ENCODE data around the gene TTC21A.

The TTC21A gene

GRCh38 chr3:39157359-39157758, 49.9 kb downstream of the TTC21A start:
- Histone ChIP-seq H3K9me3 (ENCODE audit: control insufficient read depth, insufficient read depth, low read depth, low read length) (no peaks in the 10 kb centered on the region), H3K4me1 (ENCODE audit: control insufficient read depth, insufficient read depth, low read length) (no peaks in the 10 kb centered on the region; the same call in 1 of the 2 replicates), H3K36me3 (ENCODE audit: control insufficient read depth in 2 of 2, insufficient read depth in 1 of 2, low read length in 2 of 2) (no peaks in the 10 kb centered on the region), H3K27ac (ENCODE audit: extremely low read depth, low read depth, low read length) (no peak overlapping the region), H3K4me3 (ENCODE audit: low read depth, low read length) (no peak overlapping the region)
- ChIA-PET CTCF (interaction anchor here (1.2 kb wide), 1 partner anchor 131 kb away, joined by 5 read pairs; no protein-coding TSS in a partner anchor), POLR2A (no interaction called here)
- TF ChIP-seq ZFHX2 (tag by site-specific recombination; conservative IDR thresholded peaks at IDR 0.05) (no peak), ZNF548 (tag by site-specific recombination; IDR thresholded peaks at IDR 0.05) (no peak), ZNF837 (tag by site-specific recombination; IDR thresholded peaks at IDR 0.05) (no peak), GLI2 (tag by site-specific recombination; IDR thresholded peaks at IDR 0.05; ENCODE audit: borderline replicate concordance, low read depth) (no peak), ZBTB7A (tag by site-specific recombination; IDR thresholded peaks at IDR 0.05; ENCODE audit: low read depth) (no peak), ZNF610 (tag by site-specific recombination; IDR thresholded peaks at IDR 0.05; ENCODE audit: borderline replicate concordance) (no peak), ZNF623 (tag by site-specific recombination; IDR thresholded peaks at IDR 0.05) (no peak), ZNF133 (tag by site-specific recombination; IDR thresholded peaks at IDR 0.05) (no peak), ZNF423 (tag by site-specific recombination; IDR thresholded peaks at IDR 0.05) (no peak), ZNF169 (tag by site-specific recombination; IDR thresholded peaks at IDR 0.05) (no peak), ZNF660 (tag by site-specific recombination; IDR thresholded peaks at IDR 0.05) (no peak), BCL6B (tag by site-specific recombination; IDR thresholded peaks at IDR 0.05) (no peak), ZNF155 (tag by site-specific recombination; IDR thresholded peaks at IDR 0.05) (no peak)

- Histone ChIP-seq H3K4me3 (ENCODE audit: low read depth, low read length) (no peak overlapping the region), H3K27ac (ENCODE audit: extremely low read depth, low read depth, low read length) (no peak overlapping the region), H3K9me3 (ENCODE audit: control insufficient read depth, insufficient read depth, low read depth, low read length) (no peaks in the 10 kb centered on the region), H3K4me1 (ENCODE audit: control insufficient read depth, insufficient read depth, low read length) (no peaks in the 10 kb centered on the region), H3K36me3 (ENCODE audit: control insufficient read depth in 2 of 2, insufficient read depth in 1 of 2, low read length in 2 of 2) (no peaks in the 10 kb centered on the region)
- ChIA-PET CTCF (interaction anchor here (0.9 to 1.2 kb wide), 2 partner anchors 33 to 130 kb away, joined by 3 to 5 read pairs; no protein-coding TSS in a partner anchor), POLR2A (no interaction called here)
- TF ChIP-seq GLI4 (tag by site-specific recombination; IDR thresholded peaks at IDR 0.05): no peak
- TF ChIP-seq ZNF768 (tag by site-specific recombination; IDR thresholded peaks at IDR 0.05): no peak
- TF ChIP-seq ZNF335 (tag by site-specific recombination; conservative IDR thresholded peaks at IDR 0.05): no peak
- TF ChIP-seq ZNF560 (tag by site-specific recombination; IDR thresholded peaks at IDR 0.05; ENCODE audit: borderline replicate concordance): no peak
- TF ChIP-seq PBX3 (CRISPR knock-in tag; IDR thresholded peaks at IDR 0.05): no peak
- no peak for TF ChIP-seq ZFP37 (tag by site-specific recombination; IDR thresholded peaks at IDR 0.05)
- no peak for TF ChIP-seq ZNF777 (tag by site-specific recombination; IDR thresholded peaks at IDR 0.05; ENCODE audit: borderline replicate concordance)
- no peak for TF ChIP-seq SCRT2 (tag by site-specific recombination; IDR thresholded peaks at IDR 0.05)
- TF ChIP-seq WT1 (tag by site-specific recombination; IDR thresholded peaks at IDR 0.05): no peak
- TF ChIP-seq ZNF626 (tag by site-specific recombination; IDR thresholded peaks at IDR 0.05): no peak
- no peak for TF ChIP-seq ZNF660 (tag by site-specific recombination; IDR thresholded peaks at IDR 0.05)
- no peak for TF ChIP-seq ZBTB26 (tag by site-specific recombination; optimal IDR thresholded peaks at IDR 0.05)
- TF ChIP-seq IKZF3 (tag by site-specific recombination; IDR thresholded peaks at IDR 0.05): no peak
- TF ChIP-seq ZNF707 (tag by site-specific recombination; IDR thresholded peaks at IDR 0.05): no peak
- TF ChIP-seq KLF16 (tag by site-specific recombination; IDR thresholded peaks at IDR 0.05): no peak
- no peak for TF ChIP-seq ZNF701 (tag by site-specific recombination; IDR thresholded peaks at IDR 0.05)
- no peak for TF ChIP-seq ZNF280D (tag by site-specific recombination; IDR thresholded peaks at IDR 0.05)
- no peak for TF ChIP-seq ZNF324 (tag by site-specific recombination; IDR thresholded peaks at IDR 0.05)
Observed at GRCh38 chr3:39158148-39158715, 50.8 kb downstream of the TTC21A start.
